Posterior cingulate gyrus (tissue), 11 donors: Measurements from ENCODE around the gene USP46.
A peak's percentile ranks its signal among the peaks of the same experiment; 100 is the strongest.

Experiments
- DNase-seq, 10 donors: peaks; one replicate each; pipeline versions ENCODE4 v3.0.0 to v3.0.0-alpha.2; 2020 to 2021; ENCODE audit warnings: mixed read lengths in 3 of 10
- intact Hi-C: fragments of 100-400 bp; cut with DNase I; formaldehyde crosslinking; loops from one replicate; pipeline ENCODE4 v1.15.1; 2023

The USP46 gene

DNA sequence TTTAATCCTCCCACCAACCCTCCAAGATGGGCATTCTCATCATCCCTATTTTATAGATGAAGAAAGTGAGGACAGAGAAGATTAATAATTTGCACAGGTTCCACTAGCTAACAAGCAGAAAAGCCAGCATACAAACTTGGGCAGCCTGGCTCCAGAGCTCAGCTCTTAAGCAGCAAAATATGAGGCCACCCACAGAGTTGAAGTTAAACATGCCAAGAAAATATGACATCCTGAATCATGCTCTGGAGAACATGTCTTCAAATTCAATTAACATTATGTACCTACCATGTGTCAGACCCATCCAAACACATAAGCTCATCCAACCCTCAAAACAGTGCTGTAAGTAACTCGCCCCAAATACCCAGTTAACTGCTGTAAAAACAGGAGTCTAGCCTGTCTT, 33.9 kb downstream of the USP46 start:
- intact Hi-C loops: no loop called here
- no peak for DNase-seq

GRCh38 chr4:52622564-52622963, 36.5 kb downstream of the USP46 start:
- DNase-seq: no peak
- intact Hi-C loops: no loop called here

GRCh38 chr4:52621567-52621966, 37.5 kb downstream of the USP46 start:
- no peak for DNase-seq
- intact Hi-C loops: no loop called here

DNA sequence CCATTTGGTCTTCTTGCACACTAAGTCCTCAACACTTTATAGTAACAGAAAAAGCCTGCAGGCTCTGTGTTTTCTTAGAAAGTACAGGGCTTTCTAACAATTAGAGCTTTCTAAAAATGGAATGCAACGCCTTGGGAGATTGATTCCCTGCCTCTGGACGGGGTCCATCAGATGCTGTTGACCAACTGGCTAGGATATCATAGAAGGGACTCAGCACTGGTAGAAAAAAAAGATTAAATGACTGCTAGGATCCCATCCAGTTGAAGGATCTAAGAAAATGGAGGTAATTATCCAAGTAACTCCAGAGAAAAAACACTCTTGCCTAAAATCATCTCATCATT, 39.5 kb downstream of the USP46 start:
- intact Hi-C loops: no loop called here
- no peak for DNase-seq

- no peak for DNase-seq
- intact Hi-C loops: no loop called here
Observed at GRCh38 chr4:52618795-52619590, 40.1 kb downstream of the USP46 start.

GRCh38 chr4:52617336-52618020, 41.6 kb downstream of the USP46 start:
- intact Hi-C loops: no loop called here
- no peak for DNase-seq

DNA sequence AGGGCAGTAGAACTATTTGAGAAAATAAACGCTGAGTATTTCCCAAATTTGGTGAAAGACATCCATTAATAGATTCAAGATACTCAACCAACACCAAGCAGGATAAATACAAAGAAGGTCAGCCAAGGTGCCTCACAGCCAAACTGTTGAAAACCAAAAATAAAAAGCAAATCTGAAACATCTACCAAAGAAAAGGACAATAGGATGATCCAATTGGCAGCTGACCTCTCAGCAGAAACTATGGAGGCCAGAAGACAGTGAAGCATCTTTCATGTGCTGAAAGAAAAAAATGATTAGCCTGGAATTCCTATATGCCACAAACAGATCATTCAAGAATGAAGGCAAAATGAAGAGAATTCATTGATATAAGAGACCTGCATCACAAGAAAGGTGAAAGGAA, 44.9 kb downstream of the USP46 start:
- DNase-seq: no peak
- intact Hi-C loops: no loop called here

DNA sequence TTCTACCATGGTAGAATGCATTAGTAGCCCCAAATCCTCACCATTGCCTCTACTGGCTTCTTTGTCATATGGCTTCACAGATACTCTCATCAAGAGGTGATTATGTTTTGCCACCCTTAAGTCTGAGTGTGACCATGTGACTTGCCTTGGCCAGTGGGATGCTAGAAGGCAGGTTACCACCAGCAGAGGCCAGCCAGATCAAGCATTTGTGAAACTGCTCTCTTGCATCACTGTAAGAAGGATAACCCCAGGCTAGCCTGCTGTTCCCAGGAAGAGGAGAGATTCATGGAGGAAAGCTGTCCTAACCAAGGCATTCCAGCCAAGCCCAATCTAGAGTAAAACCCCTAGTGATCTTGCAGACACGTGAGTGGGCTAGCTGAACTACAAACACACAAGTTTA, 46.8 kb downstream of the USP46 start:
- no peak for DNase-seq
- intact Hi-C loops: no loop called here

DNA sequence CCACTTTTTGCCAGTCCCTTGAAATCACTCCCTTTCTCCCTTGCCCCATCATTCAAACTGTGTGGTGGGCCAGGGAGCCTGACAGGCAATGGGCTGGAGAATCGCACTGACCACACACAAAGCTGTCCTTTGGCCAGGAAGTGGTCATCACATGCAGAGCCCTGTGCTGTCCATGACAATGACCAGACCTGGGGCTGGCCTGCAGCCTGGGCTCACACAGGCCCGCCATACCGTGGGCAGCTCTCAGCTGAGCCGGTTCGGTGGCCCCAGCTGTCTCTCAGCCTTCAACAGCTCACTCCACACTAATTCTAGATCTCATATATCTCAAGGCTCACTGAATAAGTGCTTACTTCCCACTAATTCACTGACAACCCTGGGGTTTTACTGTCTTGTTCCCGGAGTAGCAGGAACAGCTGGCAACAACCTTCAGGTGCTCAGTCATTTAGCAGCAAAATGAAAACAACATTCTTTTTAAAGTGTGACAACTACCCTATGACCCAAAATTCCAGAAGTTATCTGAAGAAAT, 48.0 kb downstream of the USP46 start:
- intact Hi-C loops: no loop called here
- no peak for DNase-seq

DNA sequence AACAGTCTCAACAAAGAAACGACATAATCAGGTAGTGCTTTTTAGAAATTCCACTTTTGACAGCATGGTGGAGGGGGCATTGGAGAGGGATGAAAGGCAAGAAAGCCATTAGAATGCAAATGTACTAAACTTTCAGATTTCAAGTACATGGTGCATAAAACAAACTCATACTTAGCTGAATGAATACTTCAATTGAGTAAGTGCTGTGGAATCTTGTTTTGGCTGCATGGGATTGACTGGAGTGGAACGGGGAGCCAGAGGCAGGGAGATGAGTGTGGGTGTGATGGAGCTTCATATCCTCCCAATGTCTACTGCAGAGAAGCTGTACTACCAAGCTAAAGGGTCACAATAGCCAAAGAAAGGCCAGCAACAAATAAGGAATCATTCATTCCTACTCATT, 52.4 kb downstream of the USP46 start:
- no peak for DNase-seq
- intact Hi-C loops: no loop called here

DNA sequence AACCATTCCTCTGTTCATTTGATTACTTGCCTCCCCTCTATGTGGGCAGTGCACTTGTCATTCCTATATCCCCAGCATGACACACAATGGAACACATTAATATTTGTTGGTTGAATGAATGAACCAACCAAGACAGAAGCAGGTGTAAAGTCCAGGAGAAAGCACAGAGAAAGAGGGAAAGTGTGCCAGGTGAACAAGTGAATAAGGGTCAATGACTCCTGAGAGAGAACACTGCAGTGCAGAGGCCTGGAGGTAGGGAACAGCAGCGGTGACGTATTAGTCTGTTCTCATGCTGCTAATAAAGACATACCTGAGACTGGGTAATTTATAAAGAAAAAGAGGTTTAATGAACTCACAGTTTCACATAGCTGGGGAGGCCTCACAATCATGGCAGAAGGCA, 53.1 kb downstream of the USP46 start:
- no peak for DNase-seq

GRCh38 chr4:52604215-52604614, 54.9 kb downstream of the USP46 start:
- DNase-seq: no peak
- intact Hi-C loops: no loop called here

More for the DNA sequence above, 53.1 kb downstream of the USP46 start:
- intact Hi-C loops: no loop called here

- no peak for DNase-seq
- intact Hi-C loops: no loop called here
Observed at GRCh38 chr4:52600275-52600674, 58.8 kb downstream of the USP46 start.

- DNase-seq: no peak
Observed at GRCh38 chr4:52595001-52595400, 64.1 kb downstream of the USP46 start.

GRCh38 chr4:52592287-52592686, 66.8 kb downstream of the USP46 start:
- intact Hi-C loops: no loop called here
- DNase-seq: no peak

More at GRCh38 chr4:52595001-52595400, 64.1 kb downstream of the USP46 start:
- intact Hi-C loops: no loop called here

DNA sequence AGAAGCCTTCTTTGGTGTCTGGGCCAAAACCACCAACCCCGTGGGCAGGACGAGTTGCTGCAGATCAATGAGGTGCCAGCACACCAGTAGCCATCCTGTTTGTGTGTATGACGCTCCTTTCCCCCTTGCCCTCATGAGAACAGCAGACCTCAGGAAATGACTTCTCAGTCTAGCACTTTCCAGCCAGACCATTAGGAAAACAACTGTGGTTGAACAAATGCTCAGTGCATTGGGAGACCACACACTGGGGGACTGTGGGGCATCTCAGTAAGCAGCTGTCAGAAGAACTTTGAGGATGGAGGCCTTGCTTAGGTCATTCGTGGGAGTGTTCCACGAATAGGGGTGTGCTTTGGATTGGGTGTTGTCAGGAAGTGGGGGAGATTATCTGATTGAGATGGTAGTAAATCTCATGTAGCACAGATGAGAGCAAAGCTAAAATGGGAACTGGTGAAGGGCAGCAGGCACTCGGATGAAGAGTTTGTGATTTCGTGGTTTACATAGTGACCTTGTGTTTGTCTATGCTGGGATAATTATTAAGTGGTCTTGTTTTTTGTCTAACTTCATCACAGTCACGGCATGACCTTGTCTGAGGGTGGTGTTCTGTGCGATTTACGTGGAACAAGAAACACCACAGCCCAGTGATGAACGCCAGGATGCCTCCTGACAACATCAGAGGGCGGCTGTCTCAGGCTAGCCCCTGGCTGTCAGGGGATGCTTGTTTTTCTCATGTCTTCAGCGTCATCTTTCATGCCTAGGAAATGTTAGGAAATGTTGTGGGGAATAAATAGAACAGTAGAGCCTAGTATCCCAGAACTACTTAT, 70.1 kb downstream of the USP46 start:
- no peak for DNase-seq
- intact Hi-C loops: loop anchor here (2.0 kb wide), 1 partner anchor 394 kb away; no protein-coding TSS in a partner anchor

DNA sequence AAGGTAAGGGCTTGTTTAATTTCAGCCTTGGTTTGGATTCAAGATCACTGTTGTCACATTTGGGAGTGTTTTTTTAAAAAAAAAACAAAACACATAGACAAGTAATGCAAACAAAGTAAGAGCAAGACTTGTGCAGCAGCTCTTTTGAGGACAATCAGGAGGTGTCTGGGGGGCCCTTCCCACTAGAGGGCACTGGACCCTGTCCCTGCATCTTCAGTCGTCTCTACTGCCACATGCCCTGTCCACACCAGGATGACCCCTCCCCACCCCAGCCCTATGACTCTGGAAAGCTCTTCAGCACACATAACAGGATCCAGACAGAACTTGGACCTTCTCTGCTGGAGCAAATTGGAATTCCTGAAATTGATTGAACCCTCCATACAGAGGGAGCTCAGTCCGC, 71.0 kb downstream of the USP46 start:
- intact Hi-C loops: loop anchor here (2.0 kb wide), 1 partner anchor 395 kb away; no protein-coding TSS in a partner anchor
- peak in 6 of 10 donors; percentile 15 to 85 (median 42) for DNase-seq

DNA sequence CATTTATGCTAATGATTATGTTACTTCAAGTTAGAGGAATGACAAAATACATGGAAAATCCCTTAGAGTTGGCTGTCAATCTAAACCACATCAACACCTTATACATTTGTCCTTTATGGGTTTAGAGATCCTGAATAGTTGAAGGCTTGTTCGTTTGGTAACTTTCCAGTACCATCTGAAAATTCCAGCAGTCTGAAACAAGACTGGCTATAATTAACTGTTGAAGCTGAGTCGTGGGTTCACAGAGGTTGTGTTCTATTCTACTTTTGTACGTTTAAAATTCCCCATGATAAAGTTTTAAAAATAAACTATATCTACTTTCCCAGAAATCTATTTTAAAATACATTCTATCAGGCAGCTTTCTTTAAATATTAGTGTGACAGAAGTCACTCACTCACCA, 73.0 kb downstream of the USP46 start:
- intact Hi-C loops: no loop called here
- DNase-seq: no peak

GRCh38 chr4:52585379-52585778, 73.7 kb downstream of the USP46 start:
- intact Hi-C loops: no loop called here
- no peak for DNase-seq

- no peak for DNase-seq
- intact Hi-C loops: no loop called here
Observed at GRCh38 chr4:52579602-52580272, 79.4 kb downstream of the USP46 start.
